K562 (cell line): Measurements from ENCODE around the gene JMJD1C.

Experiments used
- CLOCK ChIP-seq: fragments of 250-450 bp; sonication (Bioruptor Pico); IDR thresholded peaks from 2 replicates; pipeline ENCODE4 v1.4.0; 2020; ENCODE audit warnings: mild to moderate bottlenecking, moderate library complexity, borderline replicate concordance
- MAX ChIP-seq: sonication (generic); formaldehyde crosslinking; IDR thresholded peaks from 2 replicates; pipeline ENCODE4 v1.9.0; 2022; ENCODE audit warnings: mild to moderate bottlenecking, missing genetic modification reagents
- POLR2AphosphoS2 ChIP-seq: IDR thresholded peaks from 2 replicates; pipeline ENCODE4 v1.6.1; 2012; ENCODE audit warnings: low read length, improper control_type of control experiment
- POLR2AphosphoS5 ChIP-seq: IDR thresholded peaks from 2 replicates; pipeline ENCODE4 v1.6.1; 2011; ENCODE audit warnings: mild to moderate bottlenecking, low read depth, low read length, moderate library complexity; ENCODE audit not compliant: control insufficient read depth, insufficient read depth
- SAFB ChIP-seq: fragments of 200-400 bp; formaldehyde crosslinking; IDR thresholded peaks from 2 replicates; pipeline ENCODE4 v1.6.1; 2017; ENCODE audit warnings: low read depth, low read length, borderline replicate concordance
- TFE3 ChIP-seq: fragments of 450-650 bp; formaldehyde crosslinking; IDR thresholded peaks from 2 replicates; pipeline ENCODE4 v1.4.0; 2020; ENCODE audit warnings: mild to moderate bottlenecking, mixed read lengths
- YY1 ChIP-seq, 3 experiments: IDR thresholded peaks; 2 replicates each; pipeline ENCODE4 v1.6.1; 2011; ENCODE audit warnings: low read length in 2 of 3, mild to moderate bottlenecking in 2 of 3, moderate library complexity in 2 of 3, borderline replicate concordance in 1 of 3, control low read depth in 1 of 3, low read depth in 1 of 3; ENCODE audit not compliant: insufficient read depth in 3 of 3, insufficient replicate concordance in 2 of 3, control insufficient read depth in 1 of 3, insufficient read length in 1 of 3; ENCODE audit errors: extremely low read depth in 1 of 3
- ZNF239 ChIP-seq: fragments of 250-450 bp; sonication (Bioruptor Pico); IDR thresholded peaks from 2 replicates; pipeline ENCODE4 v1.4.0; 2020; ENCODE audit warnings: mild to moderate bottlenecking
- ZNF449 ChIP-seq: fragments of 250-450 bp; sonication (Bioruptor Pico); IDR thresholded peaks from 2 replicates; pipeline ENCODE4 v1.8.0; 2022; ENCODE audit warnings: moderate library complexity, mild to moderate bottlenecking, inconsistent platforms
- ZNF511 ChIP-seq: sonication (generic); formaldehyde crosslinking; IDR thresholded peaks from 2 replicates; pipeline ENCODE4 v1.8.0; 2022; ENCODE audit warnings: mild to moderate bottlenecking, missing genetic modification reagents

GRCh38 chr10:63491588-63492316 lies 26.0 kb upstream of the JMJD1C start:
- TF ChIP-seq SAFB (no peak), YY1 (IDR thresholded peaks at IDR 0.05; ENCODE audit: borderline replicate concordance in 1 of 3, control insufficient read depth in 1 of 3, extremely low read depth in 1 of 3, insufficient read depth in 3 of 3, insufficient read length in 1 of 3, insufficient replicate concordance in 2 of 3, low read depth in 1 of 3, low read length in 2 of 3) (no peak), POLR2AphosphoS2 (no peak), ZNF449 (no peak), TFE3 (CRISPR knock-in tag) (no peak), ZNF511 (no peak), CLOCK (no peak), ZNF239 (CRISPR knock-in tag) (no peak), MAX (CRISPR knock-in tag) (no peak), POLR2AphosphoS5 (no peak)
